ENCODE results near the gene PPP1R13L.
A peak's percentile ranks its signal among the peaks of the same experiment; 100 is the strongest.

PPP1R13L gene

DNA sequence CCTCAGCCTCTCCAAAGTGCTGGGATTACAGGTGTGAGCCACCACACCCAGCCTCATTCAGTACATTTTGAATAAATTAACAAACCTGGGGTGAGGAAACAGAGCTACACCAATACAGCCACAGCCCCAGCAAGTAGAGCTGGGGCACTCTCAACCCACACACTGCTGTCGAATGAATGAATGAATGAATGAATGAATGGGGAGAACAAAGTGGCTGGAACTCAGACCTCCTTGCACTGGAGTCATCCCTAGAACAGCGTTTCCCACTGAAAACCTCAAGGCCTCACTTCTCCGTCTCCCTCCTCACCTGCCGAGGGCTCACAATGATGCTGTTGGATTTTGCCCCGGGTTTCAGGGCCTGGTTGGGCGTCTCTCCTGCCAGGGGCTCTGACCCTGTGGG lies 16.0 kb upstream of the PPP1R13L start:
- Histone ChIP-seq H3K9ac (ENCODE audit: low read depth, low read length, poor library complexity, severe bottlenecking) (no peak overlapping the region), H3K79me2 (ENCODE audit: insufficient read depth, low read length) (peaks cover 16% of the 10 kb centered on the region), H3K36me3 (ENCODE audit: insufficient read depth, low read length) (peaks cover 3% of the 10 kb centered on the region; the same call in 1 of the 2 replicates), H4K20me1 (ENCODE audit: insufficient read depth, low read length, poor library complexity, severe bottlenecking) (peaks cover 5% of the 10 kb centered on the region), H3K9me2 (replicated peaks; ENCODE audit: low read depth, low read length) (no peaks in the 10 kb centered on the region), H2AFZ (ENCODE audit: low read length) (no peak overlapping the region), H3K27me3 (ENCODE audit: insufficient read depth, low read length, poor library complexity, severe bottlenecking) (no peaks in the 10 kb centered on the region), H3F3A (ENCODE audit: low read depth) (0 out of 2 replicates have a peak, but pooled peaks cover 3% of the 10 kb centered on the region), H3K4me1 (ENCODE audit: insufficient read depth, low read length, poor library complexity, severe bottlenecking) (peaks cover 27% of the 10 kb centered on the region), H3K4me2 (ENCODE audit: low read depth, low read length, poor library complexity, severe bottlenecking) (peak overlapping the region; percentile 8), H3K4me3 (ENCODE audit: low read length, poor library complexity, severe bottlenecking) (no peak overlapping the region), H3K9me3 (ENCODE audit: insufficient read depth, low read depth, low read length) (no peaks in the 10 kb centered on the region)
- TF ChIP-seq, protein P1, sequence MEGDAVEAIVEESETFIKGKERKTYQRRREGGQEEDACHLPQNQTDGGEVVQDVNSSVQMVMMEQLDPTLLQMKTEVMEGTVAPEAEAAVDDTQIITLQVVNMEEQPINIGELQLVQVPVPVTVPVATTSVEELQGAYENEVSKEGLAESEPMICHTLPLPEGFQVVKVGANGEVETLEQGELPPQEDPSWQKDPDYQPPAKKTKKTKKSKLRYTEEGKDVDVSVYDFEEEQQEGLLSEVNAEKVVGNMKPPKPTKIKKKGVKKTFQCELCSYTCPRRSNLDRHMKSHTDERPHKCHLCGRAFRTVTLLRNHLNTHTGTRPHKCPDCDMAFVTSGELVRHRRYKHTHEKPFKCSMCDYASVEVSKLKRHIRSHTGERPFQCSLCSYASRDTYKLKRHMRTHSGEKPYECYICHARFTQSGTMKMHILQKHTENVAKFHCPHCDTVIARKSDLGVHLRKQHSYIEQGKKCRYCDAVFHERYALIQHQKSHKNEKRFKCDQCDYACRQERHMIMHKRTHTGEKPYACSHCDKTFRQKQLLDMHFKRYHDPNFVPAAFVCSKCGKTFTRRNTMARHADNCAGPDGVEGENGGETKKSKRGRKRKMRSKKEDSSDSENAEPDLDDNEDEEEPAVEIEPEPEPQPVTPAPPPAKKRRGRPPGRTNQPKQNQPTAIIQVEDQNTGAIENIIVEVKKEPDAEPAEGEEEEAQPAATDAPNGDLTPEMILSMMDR (conservative IDR thresholded peaks at IDR 0.05; ENCODE audit: low read length), result no peak
- TF ChIP-seq EZH2phosphoT487 (IDR thresholded peaks at IDR 0.05; ENCODE audit: borderline replicate concordance), result no peak

DNA sequence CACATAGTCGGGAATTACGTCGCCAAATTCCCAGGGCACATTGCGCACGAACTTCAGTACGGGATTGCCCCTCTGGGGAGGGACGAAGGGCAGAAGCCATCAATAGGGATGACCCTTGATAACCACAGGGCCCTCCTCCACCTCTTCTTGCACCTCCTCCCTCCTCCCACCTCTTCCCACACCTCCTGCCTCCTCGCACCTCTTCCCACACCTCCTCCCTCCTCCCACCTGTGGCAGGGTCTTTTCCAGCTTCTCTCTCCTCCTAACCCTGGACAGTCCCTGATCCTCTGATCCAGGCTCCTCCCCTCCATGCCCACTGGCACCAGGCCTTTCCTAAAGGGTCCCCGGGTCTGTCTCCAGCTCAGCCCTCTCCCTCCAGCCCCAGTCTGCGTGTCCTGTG lies 15.5 kb upstream of the PPP1R13L start:
- H3K27me3 ChIP-seq (ENCODE audit: insufficient read depth, low read length, poor library complexity, severe bottlenecking), result no peaks in the 10 kb centered on the region
- TF ChIP-seq, protein P1 (conservative IDR thresholded peaks at IDR 0.05; ENCODE audit: low read length), result no peak
- no peak for TF ChIP-seq EZH2phosphoT487 (IDR thresholded peaks at IDR 0.05; ENCODE audit: borderline replicate concordance)
- no peaks in the 10 kb centered on the region for H3K9me2 ChIP-seq (replicated peaks; ENCODE audit: low read depth, low read length)
- no peaks in the 10 kb centered on the region for H3K9me3 ChIP-seq (ENCODE audit: insufficient read depth, low read depth, low read length)
- H4K20me1 ChIP-seq (ENCODE audit: insufficient read depth, low read length, poor library complexity, severe bottlenecking), result peaks cover 5% of the 10 kb centered on the region
- peaks cover 16% of the 10 kb centered on the region for H3K79me2 ChIP-seq (ENCODE audit: insufficient read depth, low read length)
- H3K4me3 ChIP-seq (ENCODE audit: low read length, poor library complexity, severe bottlenecking), result no peak overlapping the region
- H3K9ac ChIP-seq (ENCODE audit: low read depth, low read length, poor library complexity, severe bottlenecking), result no peak overlapping the region
- peaks cover 7% of the 10 kb centered on the region; the same call in 1 of the 2 replicates for H3K36me3 ChIP-seq (ENCODE audit: insufficient read depth, low read length)
- no peak overlapping the region for H2AFZ ChIP-seq (ENCODE audit: low read length)
- peak overlapping the region; percentile 14 for H3K4me2 ChIP-seq (ENCODE audit: low read depth, low read length, poor library complexity, severe bottlenecking)
- 0 out of 2 replicates have a peak, but pooled peaks cover 3% of the 10 kb centered on the region for H3F3A ChIP-seq (ENCODE audit: low read depth)
- H3K4me1 ChIP-seq (ENCODE audit: insufficient read depth, low read length, poor library complexity, severe bottlenecking), result peaks cover 27% of the 10 kb centered on the region

- Histone ChIP-seq H3K9ac (ENCODE audit: low read depth, low read length, poor library complexity, severe bottlenecking) (peak overlapping the region; percentile 40), H3K4me3 (ENCODE audit: low read length, poor library complexity, severe bottlenecking) (no peak overlapping the region), H3K4me1 (ENCODE audit: insufficient read depth, low read length, poor library complexity, severe bottlenecking) (peaks cover 27% of the 10 kb centered on the region), H3K79me2 (ENCODE audit: insufficient read depth, low read length) (peaks cover 16% of the 10 kb centered on the region), H3F3A (ENCODE audit: low read depth) (0 out of 2 replicates have a peak, but pooled peaks cover 3% of the 10 kb centered on the region), H4K20me1 (ENCODE audit: insufficient read depth, low read length, poor library complexity, severe bottlenecking) (peaks cover 5% of the 10 kb centered on the region), H3K27me3 (ENCODE audit: insufficient read depth, low read length, poor library complexity, severe bottlenecking) (no peaks in the 10 kb centered on the region), H3K36me3 (ENCODE audit: insufficient read depth, low read length) (peaks cover 7% of the 10 kb centered on the region; the same call in 1 of the 2 replicates), H2AFZ (ENCODE audit: low read length) (no peak overlapping the region), H3K9me2 (replicated peaks; ENCODE audit: low read depth, low read length) (no peaks in the 10 kb centered on the region), H3K4me2 (ENCODE audit: low read depth, low read length, poor library complexity, severe bottlenecking) (peak overlapping the region; percentile 14), H3K9me3 (ENCODE audit: insufficient read depth, low read depth, low read length) (no peaks in the 10 kb centered on the region)
- TF ChIP-seq EZH2phosphoT487 (IDR thresholded peaks at IDR 0.05; ENCODE audit: borderline replicate concordance), result no peak
- TF ChIP-seq, protein P1 (conservative IDR thresholded peaks at IDR 0.05; ENCODE audit: low read length), result no peak
Observed at GRCh38 chr19:45419895-45420294, 15.0 kb upstream of the PPP1R13L start.
